Measurements from ENCODE around the gene COL5A1.
"Not testable (repeated sequence)": the region's sequence is repeated elsewhere in the genome, so short reads cannot be mapped to it uniquely, and the experiment has no call there.

COL5A1 gene

DNA sequence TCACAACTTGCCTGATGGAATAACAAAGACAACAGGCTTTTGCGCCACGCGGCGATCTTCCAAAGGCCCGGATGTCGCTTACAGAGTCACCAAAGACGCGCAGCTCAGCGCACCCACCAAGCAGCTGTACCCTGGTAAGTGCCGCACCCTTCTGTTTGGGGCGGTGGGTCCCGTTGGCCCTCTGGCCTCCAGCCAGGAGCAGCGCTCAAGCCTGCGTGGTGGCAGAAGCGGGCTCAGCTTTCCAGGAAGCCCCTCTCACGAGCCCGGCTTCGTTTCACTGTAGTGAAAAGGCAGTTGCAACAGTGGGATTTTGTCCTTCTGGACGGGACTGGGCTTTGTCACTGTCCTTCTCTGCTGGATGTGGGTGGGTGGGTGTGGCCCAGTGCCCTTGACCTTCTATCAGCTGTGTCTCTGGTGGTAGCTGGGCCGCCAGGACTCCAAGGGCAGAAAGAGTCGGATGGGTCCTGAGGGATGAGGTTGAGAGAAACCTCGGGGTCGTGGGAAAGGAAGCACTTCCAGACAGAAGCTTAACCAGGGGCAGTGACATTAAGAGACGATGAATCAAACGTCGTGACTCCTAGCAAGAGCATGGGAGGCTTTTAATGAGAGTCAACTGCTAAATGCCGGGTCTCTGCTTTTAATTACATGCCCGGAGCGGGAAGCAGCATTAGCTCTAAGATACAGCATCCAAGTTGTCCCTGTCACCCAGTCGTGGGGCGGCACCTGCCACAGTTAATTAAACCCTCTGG lies 49.5 kb downstream of the COL5A1 start:
- DNase-seq (ENCODE audit: low read depth in 2 of 2): no peak

DNA sequence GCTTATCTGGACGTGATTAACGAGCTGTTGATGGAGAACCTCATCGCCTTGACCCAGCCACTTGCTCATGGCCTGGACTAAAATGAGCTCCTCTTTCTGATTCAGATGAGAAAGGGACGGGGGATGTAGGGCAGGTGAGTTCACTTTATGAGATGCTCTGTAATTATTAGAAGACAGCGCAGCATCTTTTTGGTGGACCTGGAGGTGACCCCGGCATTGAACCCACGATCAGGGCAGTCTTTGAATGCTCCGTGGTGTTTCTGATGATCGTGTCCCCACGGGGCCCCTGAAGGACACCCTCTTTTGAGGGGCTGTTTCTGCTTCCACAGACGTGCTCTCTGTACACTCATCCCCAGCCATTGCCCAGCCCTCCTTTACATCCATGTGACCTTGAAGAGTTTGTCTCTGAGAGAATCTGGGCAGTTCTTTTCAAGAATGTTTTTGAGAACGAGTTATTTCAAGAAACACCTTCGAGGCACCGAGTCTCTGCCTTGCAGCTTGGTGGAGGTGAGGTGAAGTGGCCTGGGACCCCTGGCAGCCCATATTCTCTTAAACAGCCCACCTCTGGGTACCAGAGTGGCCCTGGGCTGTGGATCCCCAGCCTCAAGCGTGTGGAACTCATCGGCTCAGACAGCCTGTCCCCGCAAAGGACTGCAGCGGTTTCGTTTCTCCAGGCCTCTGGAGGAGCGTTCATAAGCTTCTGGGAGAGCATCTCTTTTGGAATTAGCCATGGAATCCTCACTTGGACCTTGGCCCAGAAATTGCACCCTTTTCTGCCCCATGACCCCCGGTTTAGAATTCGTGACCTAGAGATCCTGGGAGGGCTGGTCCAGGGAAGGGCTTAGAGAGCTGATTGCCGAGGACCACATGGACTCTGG lies 50.3 kb downstream of the COL5A1 start:
- DNase-seq (ENCODE audit: low read depth in 2 of 2): no peak

DNA sequence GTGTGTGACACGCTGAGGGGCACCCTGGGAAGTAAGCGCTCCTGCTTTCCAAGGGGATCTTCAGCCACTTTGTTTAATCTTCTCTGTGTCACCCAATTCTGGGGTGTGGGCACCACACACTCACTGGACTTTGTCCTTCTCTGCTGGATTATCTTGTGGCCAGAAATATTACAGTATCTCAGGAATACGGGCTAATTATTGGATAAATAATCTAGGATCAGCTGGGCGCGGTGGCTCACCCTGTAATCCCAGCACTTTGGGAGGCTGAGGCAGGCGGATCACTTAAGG lies 50.9 kb downstream of the COL5A1 start:
- DNase-seq (ENCODE audit: low read depth in 2 of 2): no peak

DNA sequence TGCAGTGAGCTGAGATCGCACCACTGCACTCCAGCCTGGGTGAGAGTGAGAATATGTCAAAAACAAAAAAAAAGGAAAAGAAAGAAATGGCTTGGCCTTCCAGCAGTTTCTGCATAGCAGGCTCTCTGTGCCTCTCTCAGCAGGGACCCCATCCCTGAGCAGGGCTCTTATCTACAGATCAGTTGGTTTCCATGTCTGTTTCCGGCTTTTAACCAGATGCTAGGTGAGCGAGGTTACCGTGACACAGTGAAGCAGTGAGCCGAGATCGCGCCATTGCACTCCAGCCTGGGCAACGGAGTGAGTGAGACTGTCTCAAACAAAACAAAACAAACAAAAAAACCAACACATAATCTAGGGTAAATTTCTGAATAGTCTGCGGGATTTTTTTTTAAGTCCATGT lies 51.4 kb downstream of the COL5A1 start:
- no peak for DNase-seq (ENCODE audit: low read depth in 2 of 2)

DNA sequence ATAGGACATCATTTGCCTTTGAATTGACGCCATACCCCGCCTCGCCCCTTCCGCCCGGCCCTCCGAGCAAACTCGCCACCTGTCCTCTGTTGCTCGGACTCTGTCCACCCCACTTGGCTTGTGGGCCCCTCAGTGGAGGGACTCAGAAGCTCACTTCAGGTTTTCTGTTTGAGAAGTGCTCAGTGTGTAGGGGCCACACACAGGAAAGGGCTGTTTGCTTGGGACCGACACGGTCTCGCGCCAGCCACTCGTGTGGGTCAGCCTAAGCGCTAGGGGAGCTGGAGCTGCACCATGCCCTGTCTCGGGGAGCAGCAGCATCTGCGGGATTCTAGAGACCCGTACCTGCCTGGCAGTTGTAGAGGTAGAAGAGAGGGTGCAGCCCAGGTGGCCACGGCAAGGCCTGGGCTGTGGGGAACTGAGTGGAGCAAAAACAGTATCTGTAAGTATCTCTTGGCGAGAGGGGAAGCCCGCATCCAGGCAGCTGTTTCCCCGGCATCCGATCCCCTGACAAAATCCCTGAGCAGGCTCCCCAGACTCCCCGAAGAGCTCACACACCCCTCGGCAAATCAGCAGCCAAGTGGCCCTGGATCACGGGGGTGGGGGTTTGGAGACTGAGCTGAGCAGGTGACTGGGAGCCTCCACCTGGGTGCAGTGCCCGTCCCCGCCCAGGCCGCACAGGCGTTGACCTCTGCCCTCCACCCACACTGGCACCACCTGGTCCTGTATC lies 52.2 kb downstream of the COL5A1 start:
- DNase-seq (ENCODE audit: low read depth in 2 of 2): no peak

DNA sequence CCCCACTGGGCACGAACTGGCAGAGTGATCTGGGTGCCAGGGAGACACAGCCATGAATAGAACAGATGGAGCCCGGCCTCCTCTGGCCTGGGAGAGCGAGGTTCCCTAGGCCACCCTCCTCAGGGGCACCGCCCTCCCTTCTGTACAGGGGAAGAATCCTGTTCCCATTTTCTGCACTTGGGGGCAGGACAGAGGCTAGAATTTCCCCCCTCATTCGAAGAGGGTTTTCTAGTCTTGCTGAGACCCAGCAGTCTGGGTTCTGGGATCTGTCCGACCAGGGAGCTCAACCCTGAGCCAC lies 52.7 kb downstream of the COL5A1 start:
- no peak for DNase-seq (ENCODE audit: low read depth in 2 of 2)

DNA sequence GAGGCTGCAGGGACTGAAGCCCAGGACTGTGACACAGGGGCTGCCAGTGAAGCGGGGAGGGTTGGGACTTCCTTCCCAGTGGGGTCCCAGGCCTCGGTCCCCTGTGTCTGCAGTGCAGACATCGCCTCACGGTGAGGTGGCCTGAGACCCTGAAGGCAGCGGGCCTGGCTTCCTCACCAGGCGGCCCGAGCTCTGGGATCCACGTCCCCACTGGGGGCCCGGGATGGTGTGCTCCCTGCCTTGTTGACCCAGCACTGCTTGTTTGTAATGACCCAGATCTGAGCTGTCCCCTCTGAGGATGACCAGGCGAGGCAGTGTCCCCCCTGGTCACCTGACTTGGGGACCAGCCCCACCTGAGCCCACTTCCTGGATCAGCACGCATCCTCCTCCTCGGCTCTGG lies 53.1 kb downstream of the COL5A1 start:
- DNase-seq (ENCODE audit: low read depth in 2 of 2): no peak

DNA sequence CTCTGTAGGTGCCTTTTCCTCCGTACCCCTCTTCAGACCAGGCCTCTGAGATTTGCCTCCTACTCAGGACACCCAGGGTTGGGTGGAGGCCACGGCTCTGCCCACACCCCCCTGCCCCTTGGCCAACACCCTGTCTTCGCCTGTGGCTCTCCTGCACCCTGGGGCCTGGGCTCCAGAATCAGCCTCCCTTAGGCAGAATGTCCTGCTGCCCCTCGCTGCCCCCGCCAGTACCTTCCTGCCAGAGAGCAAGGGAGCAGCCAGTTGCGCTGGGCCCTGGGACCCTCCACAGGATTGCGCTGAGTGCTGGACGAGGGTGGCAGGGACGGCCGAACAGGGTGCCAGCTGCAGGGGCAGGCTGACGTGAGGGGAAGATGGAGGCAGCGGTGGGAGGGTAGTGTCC lies 53.5 kb downstream of the COL5A1 start:
- no peak for DNase-seq (ENCODE audit: low read depth in 2 of 2)

DNA sequence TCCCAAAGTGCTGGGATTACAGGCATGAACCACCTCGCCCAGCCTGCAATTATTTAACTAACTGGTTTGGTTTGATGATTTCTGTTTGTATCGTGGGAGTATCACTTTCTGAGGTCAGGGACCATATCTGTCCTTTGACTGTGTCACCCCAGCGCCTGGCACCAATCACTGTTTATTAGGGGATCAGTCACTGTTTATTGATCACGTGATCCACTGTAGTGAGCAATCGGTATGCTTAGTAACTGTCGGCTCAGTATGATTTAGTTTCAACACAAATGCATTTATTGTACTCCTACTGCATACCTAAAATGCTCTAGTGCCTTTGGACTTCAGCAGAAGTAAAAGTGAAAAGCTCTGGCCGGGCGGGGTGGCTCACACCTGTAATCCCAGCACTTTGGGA lies 54.8 kb downstream of the COL5A1 start:
- no peak for DNase-seq (ENCODE audit: low read depth in 2 of 2)

DNA sequence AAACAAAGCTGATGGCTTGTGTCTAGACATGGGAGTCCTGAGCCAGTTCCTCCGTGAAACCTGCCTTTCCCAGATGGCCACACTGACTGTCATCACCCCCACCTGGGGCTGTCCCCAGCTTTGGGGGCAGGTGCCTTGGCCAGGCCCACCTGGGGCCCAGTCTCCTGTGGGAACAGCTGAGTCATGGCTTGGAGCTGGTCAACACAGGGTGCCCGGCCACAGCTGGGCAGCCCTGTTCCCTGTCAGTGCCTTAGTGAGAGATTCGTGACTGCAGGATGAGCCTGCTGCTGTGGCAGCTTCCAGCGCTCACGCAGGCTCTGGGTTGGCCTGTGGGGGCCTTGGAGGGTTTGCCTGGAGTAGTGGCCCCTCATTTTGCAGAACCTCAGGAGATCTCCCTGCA lies 56.5 kb downstream of the COL5A1 start:
- DNase-seq (ENCODE audit: low read depth in 2 of 2): no peak

DNA sequence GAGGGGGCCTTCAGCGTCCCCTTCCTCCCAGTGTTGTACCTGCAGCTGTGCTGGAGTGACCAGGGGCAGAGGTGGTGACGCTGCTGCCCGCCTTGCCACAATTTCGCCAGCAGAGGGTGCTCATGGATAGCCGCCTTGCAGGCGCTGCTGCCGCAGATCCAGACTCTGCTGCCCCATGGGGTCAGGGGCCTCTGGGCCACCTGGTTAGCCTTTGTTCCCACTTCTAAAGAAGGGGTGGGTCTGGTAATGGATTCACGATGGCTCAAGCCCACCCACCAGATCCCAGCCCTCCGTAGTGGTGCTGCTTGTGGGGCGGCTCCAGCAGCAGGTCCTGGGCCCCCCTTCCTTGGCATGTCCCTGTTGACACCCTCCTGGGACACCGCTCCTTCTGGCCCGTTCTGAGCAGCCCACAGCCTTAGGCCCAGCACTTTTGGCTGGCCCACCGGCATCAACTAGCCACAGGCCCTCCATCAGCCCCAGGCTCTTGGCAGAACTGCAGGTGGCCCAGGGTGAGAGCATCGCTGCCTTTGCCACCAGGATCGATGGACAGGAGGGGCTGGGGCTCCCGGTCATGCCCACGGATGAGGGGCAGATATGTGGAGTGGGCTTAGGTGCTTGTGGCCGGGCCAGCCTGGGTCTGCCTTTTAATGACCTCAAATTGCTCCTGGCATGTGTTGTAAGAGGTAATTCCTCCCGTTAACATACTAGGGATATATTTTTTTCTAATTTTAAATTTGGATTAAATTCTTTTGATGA lies 57.2 kb downstream of the COL5A1 start:
- no peak for DNase-seq (ENCODE audit: low read depth in 2 of 2)

DNA sequence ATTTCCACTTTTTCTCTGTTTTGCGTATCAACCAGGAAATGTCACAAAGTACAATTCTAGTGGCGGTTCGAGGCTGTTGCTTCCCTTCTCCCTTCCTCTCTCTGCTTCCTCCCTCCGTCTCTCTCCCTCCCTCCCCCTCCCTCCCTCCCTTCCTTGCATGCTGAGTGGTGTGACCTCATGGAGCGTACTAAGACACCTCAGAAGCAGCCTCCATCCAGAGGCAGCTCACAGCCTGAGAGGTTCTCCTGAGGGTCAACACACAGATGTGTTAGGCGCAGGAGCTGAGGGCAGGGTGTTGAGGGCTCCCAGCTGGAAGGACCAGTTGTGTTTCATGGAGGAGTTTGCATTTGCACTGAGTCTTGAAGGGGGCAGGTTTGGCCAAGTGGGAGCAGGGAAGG lies 57.7 kb downstream of the COL5A1 start:
- no peak for DNase-seq (ENCODE audit: low read depth in 2 of 2)

DNA sequence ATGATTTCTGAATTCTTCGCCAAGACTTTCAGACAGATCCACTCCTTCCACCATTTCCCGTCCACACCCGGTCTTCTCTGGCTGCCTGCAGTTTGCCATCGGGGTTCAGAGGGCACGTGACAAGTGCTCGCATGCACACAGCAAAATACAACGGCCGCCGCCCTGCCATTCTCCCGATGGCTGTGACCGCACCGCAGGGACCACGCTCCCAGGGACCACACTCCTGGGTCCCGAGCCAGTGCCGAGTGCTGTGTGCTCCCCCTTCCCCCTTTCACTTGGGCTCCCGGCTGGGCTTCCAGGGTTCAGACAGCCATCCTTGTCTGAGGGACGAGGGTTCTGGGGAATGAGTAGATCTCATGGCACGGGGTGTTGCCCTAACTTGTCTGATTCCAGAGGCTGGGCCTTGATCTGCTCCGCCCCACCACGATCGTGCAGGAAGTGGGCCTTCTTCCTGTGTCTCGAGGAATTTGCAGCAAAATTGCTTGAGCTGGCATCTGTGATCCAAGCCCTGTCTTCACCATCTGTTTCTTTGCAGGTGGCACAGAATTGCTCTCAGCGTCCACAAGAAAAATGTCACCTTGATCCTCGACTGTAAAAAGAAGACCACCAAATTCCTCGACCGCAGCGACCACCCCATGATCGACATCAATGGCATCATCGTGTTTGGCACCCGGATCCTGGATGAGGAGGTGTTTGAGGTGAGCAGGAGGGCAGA lies 59.2 kb downstream of the COL5A1 start:
- DNase-seq (ENCODE audit: low read depth in 2 of 2): no peak

DNA sequence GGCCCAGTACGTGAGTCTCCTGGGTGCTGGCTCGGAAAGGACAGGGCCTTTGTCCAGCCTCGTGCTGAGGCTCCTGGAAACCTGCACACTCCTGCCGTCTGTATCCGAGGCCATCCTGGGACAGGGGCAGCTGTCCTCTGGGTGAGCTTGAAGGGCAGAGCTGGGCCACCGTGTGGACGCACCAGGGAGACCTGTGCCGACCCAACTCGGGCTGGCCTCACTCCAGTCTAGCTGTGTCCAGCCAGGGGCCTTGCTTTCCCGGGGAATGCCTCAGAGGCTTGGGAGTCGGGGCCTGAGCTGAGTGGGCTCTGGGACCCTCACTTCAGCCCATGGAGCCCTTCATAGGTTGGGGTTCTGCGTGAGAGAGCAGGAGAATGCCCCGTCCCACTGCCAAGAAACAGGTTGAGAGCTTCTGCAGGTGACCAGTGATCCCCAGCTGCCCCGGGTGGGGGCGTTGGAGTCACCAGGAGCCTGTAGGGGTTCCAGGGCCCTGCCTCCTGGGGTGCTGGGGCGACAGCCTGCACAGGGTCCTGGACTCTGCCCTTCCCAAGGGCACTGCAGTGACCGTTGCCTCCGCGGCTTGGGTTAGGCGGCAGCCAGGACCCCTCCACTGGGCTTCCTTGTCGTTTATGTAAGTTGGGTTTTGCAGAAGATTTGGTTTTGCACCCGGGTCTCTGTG lies 60.1 kb downstream of the COL5A1 start:
- DNase-seq (ENCODE audit: low read depth in 2 of 2): no peak

DNA sequence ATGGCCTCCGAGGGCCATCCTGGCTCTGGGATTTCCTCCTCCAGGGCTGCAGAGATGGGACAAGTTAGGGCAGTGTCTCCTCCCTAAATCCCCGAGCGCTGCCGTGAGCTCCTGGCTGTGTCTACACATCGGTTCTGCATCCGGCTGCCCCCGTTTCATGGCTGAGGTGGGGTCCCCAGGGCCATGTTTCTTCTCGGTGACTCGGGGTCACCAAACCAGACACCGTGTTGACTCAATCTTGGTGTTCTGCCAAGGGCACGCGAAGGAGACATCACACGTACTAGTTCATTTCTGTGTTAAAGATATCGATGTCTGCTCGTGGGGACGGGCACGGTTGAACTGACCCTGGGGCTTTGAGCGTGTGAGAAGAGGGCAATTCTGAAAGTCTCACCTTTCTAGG lies 60.7 kb downstream of the COL5A1 start:
- no peak for DNase-seq (ENCODE audit: low read depth in 2 of 2)

DNA sequence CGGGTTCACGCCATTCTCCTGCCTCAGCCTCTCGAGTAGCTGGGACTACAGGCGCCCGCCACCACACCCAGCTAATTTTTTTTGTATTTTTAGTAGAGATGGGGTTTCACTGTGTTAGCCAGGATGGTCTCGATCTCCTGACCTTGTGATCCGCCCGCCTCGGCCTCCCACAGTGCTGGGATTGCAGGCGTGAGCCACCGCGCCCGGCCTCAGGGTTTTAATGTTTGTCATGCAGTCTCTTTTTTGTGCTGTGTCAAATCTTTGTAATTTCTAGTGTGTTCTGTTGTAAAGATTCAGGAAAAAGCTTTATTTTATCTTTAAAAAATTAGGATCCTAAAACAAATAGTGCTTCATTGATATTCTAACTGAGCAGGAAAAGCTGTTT lies 62.1 kb downstream of the COL5A1 start:
- DNase-seq (ENCODE audit: low read depth in 2 of 2): not testable (repeated sequence)

DNA sequence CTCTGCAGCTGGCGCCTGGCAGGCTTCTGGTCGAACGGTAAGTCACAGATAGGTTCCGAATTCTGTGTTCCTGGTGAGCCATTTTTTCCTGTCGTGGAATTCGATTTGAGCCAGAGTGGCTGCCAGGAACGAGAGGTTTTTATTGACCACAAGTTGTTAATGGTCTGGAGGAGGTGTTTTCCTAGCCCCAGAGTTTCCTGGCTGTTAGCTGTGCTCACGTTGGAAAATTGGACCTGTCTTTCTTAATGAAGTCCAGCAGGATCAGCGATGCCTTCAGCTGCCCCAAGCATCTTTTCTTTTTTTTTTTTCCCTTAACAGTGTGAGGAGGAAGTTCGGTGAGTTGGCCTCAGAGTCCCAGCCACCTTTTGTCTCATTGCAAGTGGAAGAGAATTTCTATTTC lies 62.9 kb downstream of the COL5A1 start:
- no peak for DNase-seq (ENCODE audit: low read depth in 2 of 2)

DNA sequence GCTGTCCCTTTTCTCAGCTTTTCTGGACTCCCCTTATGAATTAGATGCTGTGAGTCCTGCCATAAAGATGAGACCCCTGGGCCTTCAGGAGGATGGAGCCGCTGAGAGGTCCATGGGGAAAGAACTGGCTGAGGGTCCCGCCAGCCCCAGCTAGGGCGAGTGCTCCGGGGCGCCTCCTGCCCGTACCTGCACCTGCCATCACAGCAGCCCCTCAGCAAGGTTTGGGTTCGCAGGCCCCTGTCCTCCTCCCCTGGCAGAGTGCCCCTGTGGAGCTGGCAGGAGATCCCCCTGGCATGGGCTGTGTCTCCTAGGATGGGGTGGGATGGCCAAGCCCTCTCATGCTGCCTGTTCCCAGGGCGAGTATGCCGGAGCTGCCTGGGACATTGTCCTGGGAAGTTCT lies 64.2 kb downstream of the COL5A1 start:
- DNase-seq (ENCODE audit: low read depth in 2 of 2): no peak

DNA sequence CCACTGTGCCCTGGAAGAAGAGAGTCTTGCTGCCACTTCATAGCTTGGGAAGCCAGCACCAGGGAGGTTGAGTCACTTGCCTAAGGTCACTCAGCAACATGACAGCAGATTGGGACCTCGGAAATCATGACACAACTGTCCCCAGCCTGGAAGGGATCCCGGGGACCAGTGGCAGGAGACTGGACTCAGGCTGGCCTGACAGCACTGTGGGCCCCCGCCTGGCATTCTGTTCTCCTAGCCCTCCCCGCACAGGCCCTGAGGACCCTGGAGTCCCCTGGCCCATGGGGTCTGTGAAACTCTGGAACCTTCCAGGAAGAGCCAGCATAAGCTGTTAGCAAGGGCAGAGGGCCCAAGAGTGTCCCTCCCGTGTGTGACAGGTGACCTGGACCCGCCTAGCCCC lies 64.9 kb downstream of the COL5A1 start:
- no peak for DNase-seq (ENCODE audit: low read depth in 2 of 2)

DNA sequence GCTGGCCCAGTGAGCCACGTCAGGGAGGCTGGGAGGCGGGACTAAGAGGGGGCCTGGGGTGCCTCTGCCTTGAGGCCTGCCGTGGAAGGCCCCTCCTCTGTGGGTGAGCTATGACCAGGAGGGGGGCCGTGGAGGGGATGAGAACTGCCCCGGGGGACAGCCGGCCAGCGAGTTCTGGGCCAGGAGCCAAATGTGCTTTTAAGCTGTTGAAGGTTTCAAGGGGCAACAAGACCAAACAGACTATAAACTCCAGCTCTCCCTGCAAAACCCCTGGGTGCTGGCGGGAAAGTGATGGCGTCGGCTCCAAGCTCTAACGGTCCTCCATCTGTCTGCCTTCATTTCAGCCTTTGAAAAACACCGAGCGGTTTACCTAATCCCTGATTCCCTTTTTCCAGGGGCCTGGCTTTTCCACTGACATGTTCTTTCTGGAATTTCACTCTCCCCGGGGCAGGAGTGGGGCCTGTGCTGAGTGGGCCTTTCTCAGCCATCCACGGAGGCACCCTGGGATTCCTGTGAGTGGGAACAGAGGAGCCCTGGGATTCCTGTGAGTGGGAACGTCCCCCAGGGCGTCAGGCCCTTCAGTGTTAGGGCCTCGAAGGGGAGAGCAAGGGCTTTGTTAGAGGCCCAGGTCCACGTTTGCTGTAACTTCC lies 65.6 kb downstream of the COL5A1 start:
- DNase-seq (ENCODE audit: low read depth in 2 of 2): no peak
